Measurements from ENCODE around the gene ZNHIT2. TPM values are rescaled to one million over a fixed set of nuclear protein-coding genes. Genes with fewer than 3 reads are reported as not detected.

The ZNHIT2 gene
- total and polyA plus RNA-seq, 2 of the 13 experiments (the other 11 are each of a cell fraction or from before 2014, with no cell fraction given) = 1.1 to 6.5 TPM

- Histone ChIP-seq H3K4me2 (ENCODE audit: low read depth, low read length) (peak overlapping the region; percentile 54), H3K9ac (ENCODE audit: insufficient read depth, low read depth, low read length) (no peak overlapping the region), H3K4me1 (ENCODE audit: insufficient read depth, low read length) (peaks cover 39% of the 10 kb centered on the region), H3K4me3 (replicated peaks in 1 of 3; ENCODE audit: insufficient read depth in 1 of 3, low read depth in 2 of 3, low read length in 3 of 3) (peak overlapping the region in 1 of 3 experiments; percentile 13; a peak in 1 of 6 replicates), H4K20me1 (ENCODE audit: insufficient read depth, low read length) (no peaks in the 10 kb centered on the region), H3K36me3 (replicated peaks in 1 of 2; ENCODE audit: control insufficient read depth in 1 of 2, insufficient read depth in 2 of 2, low read length in 2 of 2) (no peaks in the 10 kb centered on the region), H3K79me2 (ENCODE audit: insufficient read depth, low read length) (no peaks in the 10 kb centered on the region), H3K27ac (ENCODE audit: extremely low read length, insufficient read depth, low read length) (no peak overlapping the region), H3K27me3 (ENCODE audit: control insufficient read depth in 1 of 2, insufficient read depth in 2 of 2, low read length in 2 of 2) (no peaks in the 10 kb centered on the region), H3K9me3 (ENCODE audit: low read length) (no peaks in the 10 kb centered on the region), H2AFZ (ENCODE audit: low read length) (no peak overlapping the region)
- no TSS peak for BruUV-seq (replicated peaks)
- in situ Hi-C loops (cut with HindIII; ENCODE audit: extremely low pct_ligation_motif_present, low pct_unique_long_range_greater_than_20kb) = no loop called here
- ChIA-PET CTCF (ENCODE audit: low intra/inter-chr PET ratio, low total read pairs) (no interaction called here), POLR2A (interaction anchor here (1.1 kb wide), 1 partner anchor 20 kb away, joined by 6 read pairs; the partner anchor contains the start of genes FAU and MRPL49)
- ATAC-seq (peak; percentile 55), DNase-seq (ENCODE audit: low spot score) (no peak), FAIRE-seq (peak; percentile 71)
- 2% methylated on average over 7 of the region's 7 CpGs for WGBS (ENCODE audit: low lambda C conversion rate)
- intact Hi-C loops (cut with micrococcal nuclease; ENCODE audit: unreplicated experiment) = no loop called here
- TF ChIP-seq NR2F6 (IDR thresholded peaks at IDR 0.05) = peak; percentile 11; the same call in 1 of the 2 replicates
- TF ChIP-seq NR2F6 (CRISPR knock-in tag; IDR thresholded peaks at IDR 0.05) = no peak
- no peak for TF ChIP-seq ZNF709 (CRISPR knock-in tag; IDR thresholded peaks at IDR 0.05)
- TF ChIP-seq HOXA3 (CRISPR knock-in tag; IDR thresholded peaks at IDR 0.05) = no peak
- no peak for TF ChIP-seq ZNF646 (CRISPR knock-in tag; IDR thresholded peaks at IDR 0.05)
- TF ChIP-seq ZNF792 (CRISPR knock-in tag; IDR thresholded peaks at IDR 0.05) = no peak
- TF ChIP-seq MXI1 (IDR thresholded peaks at IDR 0.05; ENCODE audit: borderline replicate concordance, low read depth, low read length) = no peak
- TF ChIP-seq, protein P1, sequence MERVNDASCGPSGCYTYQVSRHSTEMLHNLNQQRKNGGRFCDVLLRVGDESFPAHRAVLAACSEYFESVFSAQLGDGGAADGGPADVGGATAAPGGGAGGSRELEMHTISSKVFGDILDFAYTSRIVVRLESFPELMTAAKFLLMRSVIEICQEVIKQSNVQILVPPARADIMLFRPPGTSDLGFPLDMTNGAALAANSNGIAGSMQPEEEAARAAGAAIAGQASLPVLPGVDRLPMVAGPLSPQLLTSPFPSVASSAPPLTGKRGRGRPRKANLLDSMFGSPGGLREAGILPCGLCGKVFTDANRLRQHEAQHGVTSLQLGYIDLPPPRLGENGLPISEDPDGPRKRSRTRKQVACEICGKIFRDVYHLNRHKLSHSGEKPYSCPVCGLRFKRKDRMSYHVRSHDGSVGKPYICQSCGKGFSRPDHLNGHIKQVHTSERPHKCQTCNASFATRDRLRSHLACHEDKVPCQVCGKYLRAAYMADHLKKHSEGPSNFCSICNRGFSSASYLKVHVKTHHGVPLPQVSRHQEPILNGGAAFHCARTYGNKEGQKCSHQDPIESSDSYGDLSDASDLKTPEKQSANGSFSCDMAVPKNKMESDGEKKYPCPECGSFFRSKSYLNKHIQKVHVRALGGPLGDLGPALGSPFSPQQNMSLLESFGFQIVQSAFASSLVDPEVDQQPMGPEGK (CRISPR knock-in tag; IDR thresholded peaks at IDR 0.05) = 0 out of 2 replicates have a peak, but pooled peaks have one; percentile 9
- peak; percentile 52 for TF ChIP-seq GATAD2A (CRISPR knock-in tag; IDR thresholded peaks at IDR 0.05)
- no peak for TF ChIP-seq PLRG1 (conservative IDR thresholded peaks at IDR 0.05)
- TF ChIP-seq ZNF292 (CRISPR knock-in tag; IDR thresholded peaks at IDR 0.05; ENCODE audit: borderline replicate concordance, low read depth) = no peak
- TF ChIP-seq TAF15 (IDR thresholded peaks at IDR 0.05; ENCODE audit: low read depth, low read length, poor library complexity, severe bottlenecking) = no peak
- peak; percentile 78 for TF ChIP-seq CEBPG (CRISPR knock-in tag; IDR thresholded peaks at IDR 0.05)
- TF ChIP-seq THAP11 (CRISPR knock-in tag; IDR thresholded peaks at IDR 0.05) = no peak
- no peak for TF ChIP-seq MYNN (CRISPR knock-in tag; IDR thresholded peaks at IDR 0.05; ENCODE audit: low read depth)
- TF ChIP-seq, protein P2, sequence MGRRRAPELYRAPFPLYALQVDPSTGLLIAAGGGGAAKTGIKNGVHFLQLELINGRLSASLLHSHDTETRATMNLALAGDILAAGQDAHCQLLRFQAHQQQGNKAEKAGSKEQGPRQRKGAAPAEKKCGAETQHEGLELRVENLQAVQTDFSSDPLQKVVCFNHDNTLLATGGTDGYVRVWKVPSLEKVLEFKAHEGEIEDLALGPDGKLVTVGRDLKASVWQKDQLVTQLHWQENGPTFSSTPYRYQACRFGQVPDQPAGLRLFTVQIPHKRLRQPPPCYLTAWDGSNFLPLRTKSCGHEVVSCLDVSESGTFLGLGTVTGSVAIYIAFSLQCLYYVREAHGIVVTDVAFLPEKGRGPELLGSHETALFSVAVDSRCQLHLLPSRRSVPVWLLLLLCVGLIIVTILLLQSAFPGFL (CRISPR knock-in tag; IDR thresholded peaks at IDR 0.05) = no peak
- TF ChIP-seq BCL6 (CRISPR knock-in tag; IDR thresholded peaks at IDR 0.05) = peak; percentile 12; the same call in 1 of the 2 replicates
- 0 out of 2 replicates have a peak, but pooled peaks have one; percentile 10 for TF ChIP-seq SAP130 (CRISPR knock-in tag; IDR thresholded peaks at IDR 0.05; ENCODE audit: low read depth)
- peak; percentile 75 for TF ChIP-seq ZNF12 (CRISPR knock-in tag; IDR thresholded peaks at IDR 0.05)
Measured at GRCh38 chr11:65141896-65142494, 24.5 kb upstream of the ZNHIT2 start.
